HG03095 (cell line): ENCODE data around the gene LPIN1.
"Not testable (repeated sequence)": the region's sequence is repeated elsewhere in the genome, so short reads cannot be mapped to it uniquely, and the experiment has no call there.

Experiments
- ATAC-seq: cut with Tn5 transposase; IDR thresholded peaks from one replicate; pipeline ENCODE4 v1.9.1; 2021; ENCODE audit warnings: moderate library complexity; ENCODE audit not compliant: unreplicated experiment

The LPIN1 gene

GRCh38 chr2:11809586-11810236 is 63.3 kb downstream of the LPIN1 start:
- ATAC-seq, result no peak

GRCh38 chr2:11810237-11810977 is 64.0 kb downstream of the LPIN1 start:
- no peak for ATAC-seq

- ATAC-seq, result no peak
Measured at GRCh38 chr2:11811036-11811654, 64.7 kb downstream of the LPIN1 start.

GRCh38 chr2:11812466-11813248 is 66.2 kb downstream of the LPIN1 start:
- no peak for ATAC-seq

GRCh38 chr2:11813345-11813744 is 66.9 kb downstream of the LPIN1 start:
- ATAC-seq, result not testable (repeated sequence)

- ATAC-seq, result no peak
Measured at GRCh38 chr2:11813951-11814350, 67.5 kb downstream of the LPIN1 start.

GRCh38 chr2:11814979-11815510 is 68.6 kb downstream of the LPIN1 start:
- ATAC-seq, result no peak

GRCh38 chr2:11816935-11817334 is 70.5 kb downstream of the LPIN1 start:
- not testable (repeated sequence) for ATAC-seq

GRCh38 chr2:11819235-11819729 is 72.8 kb downstream of the LPIN1 start:
- no peak for ATAC-seq

- ATAC-seq, result no peak
Measured at GRCh38 chr2:11820650-11821049, 74.2 kb downstream of the LPIN1 start.

GRCh38 chr2:11821705-11822104 is 75.3 kb downstream of the LPIN1 start:
- no peak for ATAC-seq

GRCh38 chr2:11822359-11822745 is 75.9 kb downstream of the LPIN1 start:
- ATAC-seq, result not testable (repeated sequence)

- ATAC-seq, result no peak
Measured at GRCh38 chr2:11822746-11823451, 76.5 kb downstream of the LPIN1 start.

GRCh38 chr2:11824901-11825828 is 78.7 kb downstream of the LPIN1 start:
- no peak for ATAC-seq

- no peak for ATAC-seq
Measured at GRCh38 chr2:11827547-11827946, 81.1 kb downstream of the LPIN1 start.

- no peak for ATAC-seq
Measured at GRCh38 chr2:11828933-11829323, 82.5 kb downstream of the LPIN1 start.

- peak; percentile 31 for ATAC-seq
Measured at GRCh38 chr2:11829324-11829946, 83.0 kb downstream of the LPIN1 start.

- peak; percentile 78 for ATAC-seq
Measured at GRCh38 chr2:11829947-11830707, 83.7 kb downstream of the LPIN1 start.
